RWPE1 (cell line): ENCODE results near the gene OLFM2.
"Not testable (repeated sequence)": the region's sequence is repeated elsewhere in the genome, so short reads cannot be mapped to it uniquely, and the experiment has no call there.

ENCODE experiments used
- CTCF ChIA-PET: fragments of 350-600 bp; sonication (Branson Sonifier 250); formaldehyde crosslinking; extraction: SDS; loops from one replicate; lab custom pipeline; 2021; lab: Yijun Ruan, JAX
- POLR2A ChIA-PET: fragments of 400-600 bp; formaldehyde crosslinking; extraction: SDS; loops from one replicate; lab custom pipeline; 2020; ENCODE audit warnings: antibody characterized with exemption; ENCODE audit not compliant: low non-redundant PET; lab: Yijun Ruan, JAX
- DNase-seq: peaks from one replicate; pipeline ENCODE4 v3.0.0; 2012; ENCODE audit warnings: low spot score
- H3K27ac ChIP-seq: fragments of 450-650 bp; 2 replicates; pipeline ENCODE4 v1.5.1; 2017
- CTCF ChIP-seq: fragments of 450-650 bp; conservative IDR thresholded peaks from 2 replicates; pipeline ENCODE4 v1.5.1; 2017; ENCODE audit warnings: low read depth, mild to moderate bottlenecking

Gene OLFM2

GRCh38 chr19:9937001-9937411, 691 bp upstream of the OLFM2 start:
- TF ChIP-seq CTCF, result no peak
- ChIA-PET CTCF (interaction anchor here (1.2 kb wide), 1 partner anchor 91 kb away, joined by 6 read pairs; no protein-coding TSS in a partner anchor), POLR2A (no interaction called here)
- no peak for DNase-seq
- no peak overlapping the region for H3K27ac ChIP-seq

- no peak for DNase-seq
- POLR2A ChIA-PET, result no interaction called here
- CTCF ChIA-PET, result interaction anchor here (0.6 to 1.2 kb wide), 4 partner anchors 11 to 92 kb away, joined by 3 to 6 read pairs (median 4); no protein-coding TSS in a partner anchor
- no peak overlapping the region for H3K27ac ChIP-seq
- TF ChIP-seq CTCF, result no peak
Observed at GRCh38 chr19:9935506-9936325, 599 bp downstream of the OLFM2 start.

GRCh38 chr19:9934132-9934950, 2.0 kb downstream of the OLFM2 start:
- H3K27ac ChIP-seq, result peak overlapping the region; percentile 70
- POLR2A ChIA-PET, result no interaction called here
- CTCF ChIA-PET, result interaction anchor here (0.8 kb wide), 1 partner anchor 10 kb away, joined by 4 read pairs; no protein-coding TSS in a partner anchor
- peak; percentile 90 for TF ChIP-seq CTCF
- DNase-seq, result peak; percentile 85

GRCh38 chr19:9932835-9933234, 3.5 kb downstream of the OLFM2 start:
- CTCF ChIA-PET, result interaction anchor here (0.6 to 4.2 kb wide), 5 partner anchors 36 to 401 kb away, joined by 3 to 33 read pairs (median 4); no protein-coding TSS in a partner anchor
- TF ChIP-seq CTCF, result no peak
- H3K27ac ChIP-seq, result no peak overlapping the region
- POLR2A ChIA-PET, result no interaction called here
- no peak for DNase-seq

GRCh38 chr19:9931629-9932028, 4.7 kb downstream of the OLFM2 start:
- DNase-seq, result no peak
- TF ChIP-seq CTCF, result no peak
- H3K27ac ChIP-seq, result no peak overlapping the region
- CTCF ChIA-PET, result interaction anchor here (0.7 to 4.2 kb wide), 8 partner anchors 26 to 318 kb away, joined by 3 to 33 read pairs (median 4); partner anchors contain the start of gene P2RY11
- POLR2A ChIA-PET, result no interaction called here

GRCh38 chr19:9923440-9923839, 12.9 kb downstream of the OLFM2 start:
- POLR2A ChIA-PET, result no interaction called here
- no peak overlapping the region for H3K27ac ChIP-seq
- CTCF ChIA-PET, result interaction anchor here (0.7 to 1.6 kb wide), 2 partner anchors 28 to 76 kb away, joined by 3 to 4 read pairs; no protein-coding TSS in a partner anchor
- no peak for TF ChIP-seq CTCF
- DNase-seq, result no peak

GRCh38 chr19:9922782-9923379, 13.4 kb downstream of the OLFM2 start:
- DNase-seq, POLR2A ChIA-PET, H3K27ac ChIP-seq: not testable (repeated sequence)
- CTCF ChIA-PET, result interaction anchor here (0.7 to 1.6 kb wide), 2 partner anchors 77 to 494 kb away, joined by 3 to 4 read pairs; no protein-coding TSS in a partner anchor
